Psoas muscle (tissue), 8 donors: ENCODE data around the gene MUSTN1. TPM values are rescaled to one million over a fixed set of nuclear protein-coding genes. Genes with fewer than 3 reads are reported as not detected.

Source experiments
- ATAC-seq, 4 donors: fragments of 200-7000 bp; cut with Tn5 transposase; one replicate each; pipeline ENCODE4 v1.9.1; 2020; ENCODE audit warnings: moderate library complexity in 3 of 4, mild to moderate bottlenecking in 2 of 4
- DNase-seq, 2 donors: peaks; one replicate each; pipeline ENCODE4 v3.0.0-alpha.2; 2020
- H3K27ac ChIP-seq: fragments of 200-600 bp; one replicate; pipeline ENCODE4 v1.8.0; 2022
- H3K27me3 ChIP-seq, 3 donors: fragments of 200-600 bp in 1 of 3; one replicate each; pipeline versions ENCODE4 v1.6.1 to v1.8.0; 2013 to 2022; ENCODE audit warnings: low read length in 2 of 3, mild to moderate bottlenecking in 2 of 3, moderate library complexity in 1 of 3; ENCODE audit not compliant: insufficient read depth in 3 of 3
- H3K36me3 ChIP-seq, 2 donors: fragments of 200-600 bp in 1 of 2; one replicate each; pipeline versions ENCODE4 v1.6.1 to v1.8.0; 2013 to 2022; ENCODE audit warnings: low read depth in 1 of 2, mild to moderate bottlenecking in 1 of 2, moderate library complexity in 1 of 2; ENCODE audit not compliant: insufficient read depth in 1 of 2
- H3K4me1 ChIP-seq: fragments of 200-600 bp; one replicate; pipeline ENCODE4 v1.8.0; 2022
- H3K4me3 ChIP-seq: fragments of 200-600 bp; one replicate; pipeline ENCODE4 v1.8.0; 2022; ENCODE audit warnings: mild to moderate bottlenecking
- H3K9me3 ChIP-seq: fragments of 200-600 bp; one replicate; pipeline ENCODE4 v1.8.0; 2022
- CTCF ChIP-seq: fragments of 200-600 bp; IDR thresholded peaks from one replicate; pipeline ENCODE4 v1.8.0; 2022; ENCODE audit warnings: antibody characterized with exemption
- WGBS, 3 donors: extraction: QIAGEN DNeasy Blood & Tissue Kit; methylation state at CpG; one replicate each; pipeline versions ENCODE4 v1.1.6 to v1.1.7; 2013; 5-methylcytosine and 5-hydroxymethylcytosine counted together
- intact Hi-C, 2 donors: fragments of 100-400 bp; cut with DNase I; formaldehyde crosslinking; loops; one replicate each; pipeline versions ENCODE4 v1.11.0 to v1.14.2; 2022
- polyA plus RNA-seq, 3 donors: library from polyadenylated mRNA; stranded (reverse); fragments of 200-250 nt; gene quantifications; one replicate each; pipeline ENCODE4 v1.2.3, GENCODE V29; 2013
- total RNA-seq, 4 donors: library from RNA; stranded (reverse); fragmentation: NEBNext Ultra II Directional in 2 of 4; extraction: Animal tissue kit (Norgen Biotek cat#: 25700) in 2 of 4; gene quantifications; one replicate each; pipeline versions ENCODE4 v1.2.1 to v1.2.4, GENCODE V29; 2021 to 2023
- donor health status: healthy with polysubstance abuse.
- donor health status: DM: no; HTN: no; CAD: no; lungs with moderate emphysema.
- donor health status: Bipolar disorder and iron deficiency.
- donor health status: healthy.
- donor health status: DM: yes; HTN: yes; CAD: no.
- donor health status: DM: no; HTN: no; CAD: no.
- donor health status: DM: no; HTN: no; CAD: no.
- donor health status: DM: yes; HTN: yes; CAD: no.

The MUSTN1 gene
- total and polyA plus RNA-seq, 7 donors, result 91.1 to 1,241 (median 578) TPM

- 21 to 45% (median 28%) methylated on average over 8 of the region's 8 CpGs for WGBS, 3 donors
- ATAC-seq (peak; percentile 56 to 71 (median 61)), DNase-seq (peak; percentile 56 to 83)
- no peaks in the 10 kb centered on the region for H3K9me3 ChIP-seq
- peak overlapping the region; percentile 97 for H3K27ac ChIP-seq
- peaks cover 84% of the 10 kb centered on the region for H3K4me1 ChIP-seq
- peak overlapping the region; percentile 75 for H3K4me3 ChIP-seq
- TF ChIP-seq CTCF, result no peak
- intact Hi-C loops, result no loop called here
- H3K36me3 ChIP-seq, result peaks cover 0 to 21% of the 10 kb centered on the region in 2 donors
- no peaks in the 10 kb centered on the region for H3K27me3 ChIP-seq
Measured at GRCh38 chr3:52835766-52836470, 1.1 kb upstream of the MUSTN1 start.

- H3K36me3 ChIP-seq, result peaks cover 0 to 29% of the 10 kb centered on the region in 2 donors
- H3K9me3 ChIP-seq, result no peaks in the 10 kb centered on the region
- no peaks in the 10 kb centered on the region for H3K27me3 ChIP-seq
- 40 to 63% (median 45%) methylated on average over 10 to 14 of the region's 14 CpGs for WGBS, 3 donors
- intact Hi-C loops, result no loop called here
- ATAC-seq (no peak), DNase-seq (no peak)
- H3K4me3 ChIP-seq, result peak overlapping the region; percentile 75
- peaks cover 71% of the 10 kb centered on the region for H3K4me1 ChIP-seq
- TF ChIP-seq CTCF, result no peak
- H3K27ac ChIP-seq, result peak overlapping the region; percentile 97
Measured at GRCh38 chr3:52833202-52833601, 1.6 kb downstream of the MUSTN1 start.

GRCh38 chr3:52831500-52832301 is 3.1 kb downstream of the MUSTN1 start:
- Histone ChIP-seq H3K9me3 (no peaks in the 10 kb centered on the region), H3K36me3 (peaks cover 0 to 44% of the 10 kb centered on the region in 2 donors), H3K27me3 (no peaks in the 10 kb centered on the region), H3K27ac (peak overlapping the region; percentile 97), H3K4me3 (peak overlapping the region; percentile 75), H3K4me1 (peaks cover 59% of the 10 kb centered on the region)
- ATAC-seq, result peak; percentile 64 to 73 (median 71)
- WGBS, 3 donors, result 13 to 27% (median 16%) methylated on average over 21 of the region's 21 CpGs
- TF ChIP-seq CTCF, result no peak
- intact Hi-C loops, result no loop called here
- peak; percentile 80 to 92 for DNase-seq

GRCh38 chr3:52830535-52831258 is 4.1 kb downstream of the MUSTN1 start, which contains the start of gene ITIH4:
ITIH4 (minus strand) TSS chr3:52830672; CDS start chr3:52830642, 30 bp downstream.
- H3K9me3 ChIP-seq, result no peaks in the 10 kb centered on the region
- intact Hi-C loops, result no loop called here
- peaks cover 50% of the 10 kb centered on the region for H3K4me1 ChIP-seq
- H3K36me3 ChIP-seq, result peaks cover 0 to 54% of the 10 kb centered on the region in 2 donors
- peak within 1 kb of the TSS; percentile 97 for H3K27ac ChIP-seq
- no peaks in the 10 kb centered on the region for H3K27me3 ChIP-seq
- no peak for TF ChIP-seq CTCF
- 66 to 81% (median 69%) methylated on average over 16 of the region's 16 CpGs for WGBS, 3 donors
- peak within 1 kb of the TSS; percentile 75 for H3K4me3 ChIP-seq
- ATAC-seq (no peak), DNase-seq (no peak)
